CD4-positive, alpha-beta T cell (primary cell): Measurements from ENCODE around the gene ELMO1. TPM values are rescaled to one million over a fixed set of nuclear protein-coding genes. Genes with fewer than 3 reads are reported as not detected.
A peak's percentile ranks its signal among the peaks of the same experiment; 100 is the strongest.

Experiments
- ATAC-seq: fragments of 200-7000 bp; cut with Tn5 transposase; one replicate; pipeline ENCODE4 v1.10.0; 2022; ENCODE audit warnings: mild to moderate bottlenecking; ENCODE audit not compliant: poor library complexity
- CTCF ChIA-PET: fragments of 350-600 bp; sonication (Branson Sonifier 250); formaldehyde crosslinking; loops from one replicate; lab custom pipeline; 2021; ENCODE audit warnings: antibody characterized with exemption, inconsistent platforms; lab: Charles Lee
- POLR2A ChIA-PET: fragments of 350-600 bp; sonication (Branson Sonifier 250); formaldehyde crosslinking; loops from one replicate; lab custom pipeline; 2021; ENCODE audit warnings: antibody characterized with exemption, inconsistent platforms; lab: Charles Lee
- DNase-seq, 14 experiments: peaks; one replicate each; pipeline ENCODE4 v3.0.0-alpha.2; 2013 to 2020; ENCODE audit warnings: mixed read lengths in 2 of 14
- H3K27ac ChIP-seq, 2 donors: one replicate each; pipeline versions ENCODE4 v1.5.1 to v1.7.0; 2013; ENCODE audit warnings: low read length in 2 of 2, low read depth in 1 of 2, mild to moderate bottlenecking in 1 of 2
- H3K27me3 ChIP-seq, 2 experiments: 1 replicate in 1 of 2; 2 replicates in 1 of 2; pipeline versions ENCODE4 v1.6.1 to v1.7.0; 2013; ENCODE audit warnings: low read length in 2 of 2, control low read depth in 1 of 2, mild to moderate bottlenecking in 1 of 2, moderate library complexity in 1 of 2; ENCODE audit not compliant: insufficient read depth in 2 of 2, control insufficient read depth in 1 of 2
- H3K36me3 ChIP-seq: one replicate; pipeline ENCODE4 v1.6.1; 2013; ENCODE audit warnings: low read length, control low read depth; ENCODE audit not compliant: insufficient read depth
- H3K4me1 ChIP-seq: one replicate; pipeline ENCODE4 v1.6.1; 2013; ENCODE audit warnings: low read length, control low read depth; ENCODE audit not compliant: insufficient read depth
- H3K4me3 ChIP-seq: one replicate; pipeline ENCODE4 v1.5.1; 2013; ENCODE audit warnings: mild to moderate bottlenecking, low read length, moderate library complexity
- H3K9me3 ChIP-seq, 2 experiments: 1 replicate in 1 of 2; 2 replicates in 1 of 2; pipeline versions ENCODE4 v1.6.1 to v1.7.0; 2013; ENCODE audit warnings: low read length in 2 of 2, mild to moderate bottlenecking in 2 of 2, control low read depth in 1 of 2, moderate library complexity in 1 of 2; ENCODE audit not compliant: control insufficient read depth in 1 of 2, insufficient read depth in 1 of 2
- H3K27ac Mint-ChIP-seq: one replicate; pipeline ENCODE4 v1.8.0; 2020; ENCODE audit warnings: mixed read lengths
- H3K27me3 Mint-ChIP-seq: one replicate; pipeline ENCODE4 v1.8.0; 2021; ENCODE audit warnings: mixed read lengths
- H3K36me3 Mint-ChIP-seq: one replicate; pipeline ENCODE4 v1.8.0; 2021; ENCODE audit warnings: low read depth, mixed read lengths
- H3K4me1 Mint-ChIP-seq: one replicate; pipeline ENCODE4 v1.8.0; 2021; ENCODE audit warnings: low read depth, mixed read lengths
- H3K4me3 Mint-ChIP-seq: one replicate; pipeline ENCODE4 v1.8.0; 2020; ENCODE audit warnings: mild to moderate bottlenecking, mixed read lengths
- H3K9me3 Mint-ChIP-seq: one replicate; pipeline ENCODE4 v1.8.0; 2020; ENCODE audit warnings: mixed read lengths
- intact Hi-C, 2 experiments: fragments of 100-400 bp; cut with DNase I in 1 of 2; cut with micrococcal nuclease in 1 of 2; formaldehyde crosslinking; loops; one replicate each; pipeline versions ENCODE4 v1.15.1 to v1.9.0; 2023 to 2025; cut with DNase I, micrococcal nuclease
- total RNA-seq, 174 experiments: library from RNA in 2 of 174; stranded (reverse) in 2 of 174; gene quantifications; one replicate each; pipeline ENCODE4 v1.2.3 and lab custom pipeline; 2021 to 2026
- TF ChIP-seq, protein P1 (sequence below): fragments of 200-600 bp; IDR thresholded peaks from one replicate; pipeline ENCODE4 v1.8.0; 2022; ENCODE audit warnings: antibody characterized with exemption, mild to moderate bottlenecking

ELMO1 gene
- total RNA-seq, 2 experiments from 2014 or later, result 117 to 120 TPM

DNA sequence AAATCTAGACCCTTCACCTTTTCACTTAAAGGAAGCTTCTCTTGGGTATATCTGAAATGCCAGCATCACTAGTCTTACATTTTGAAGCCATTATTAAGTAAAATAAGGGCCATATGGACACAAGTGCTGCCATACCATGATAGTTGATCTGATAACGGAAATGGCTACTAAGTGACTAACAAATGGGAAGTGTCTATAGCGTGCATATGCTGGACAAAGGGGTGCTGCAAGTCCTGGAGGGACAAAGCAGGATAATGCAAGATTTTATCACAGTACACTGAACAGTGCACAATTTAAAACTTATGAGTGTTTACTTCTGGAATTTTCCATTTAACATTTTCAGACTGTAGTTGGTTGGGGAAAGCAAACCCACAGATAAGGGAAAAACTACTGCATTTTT is 117.9 kb downstream of the ELMO1 start:
- Mint-ChIP-seq H3K4me1 (peaks cover 69% of the 10 kb centered on the region), H3K27ac (peak overlapping the region; percentile 28), H3K36me3 (peaks cover 97% of the 10 kb centered on the region), H3K27me3 (no peaks in the 10 kb centered on the region), H3K4me3 (no peak overlapping the region), H3K9me3 (no peaks in the 10 kb centered on the region)
- Histone ChIP-seq H3K27me3 (no peaks in the 10 kb centered on the region), H3K4me3 (no peak overlapping the region), H3K36me3 (peaks cover 19% of the 10 kb centered on the region), H3K4me1 (peaks cover 10% of the 10 kb centered on the region), H3K9me3 (no peaks in the 10 kb centered on the region), H3K27ac (no peak overlapping the region)
- no peak for ATAC-seq
- ChIA-PET CTCF (no interaction called here), POLR2A (no interaction called here)
- intact Hi-C loops, result no loop called here
- DNase-seq, result no peak
- TF ChIP-seq, protein P1, sequence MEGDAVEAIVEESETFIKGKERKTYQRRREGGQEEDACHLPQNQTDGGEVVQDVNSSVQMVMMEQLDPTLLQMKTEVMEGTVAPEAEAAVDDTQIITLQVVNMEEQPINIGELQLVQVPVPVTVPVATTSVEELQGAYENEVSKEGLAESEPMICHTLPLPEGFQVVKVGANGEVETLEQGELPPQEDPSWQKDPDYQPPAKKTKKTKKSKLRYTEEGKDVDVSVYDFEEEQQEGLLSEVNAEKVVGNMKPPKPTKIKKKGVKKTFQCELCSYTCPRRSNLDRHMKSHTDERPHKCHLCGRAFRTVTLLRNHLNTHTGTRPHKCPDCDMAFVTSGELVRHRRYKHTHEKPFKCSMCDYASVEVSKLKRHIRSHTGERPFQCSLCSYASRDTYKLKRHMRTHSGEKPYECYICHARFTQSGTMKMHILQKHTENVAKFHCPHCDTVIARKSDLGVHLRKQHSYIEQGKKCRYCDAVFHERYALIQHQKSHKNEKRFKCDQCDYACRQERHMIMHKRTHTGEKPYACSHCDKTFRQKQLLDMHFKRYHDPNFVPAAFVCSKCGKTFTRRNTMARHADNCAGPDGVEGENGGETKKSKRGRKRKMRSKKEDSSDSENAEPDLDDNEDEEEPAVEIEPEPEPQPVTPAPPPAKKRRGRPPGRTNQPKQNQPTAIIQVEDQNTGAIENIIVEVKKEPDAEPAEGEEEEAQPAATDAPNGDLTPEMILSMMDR, result no peak

DNA sequence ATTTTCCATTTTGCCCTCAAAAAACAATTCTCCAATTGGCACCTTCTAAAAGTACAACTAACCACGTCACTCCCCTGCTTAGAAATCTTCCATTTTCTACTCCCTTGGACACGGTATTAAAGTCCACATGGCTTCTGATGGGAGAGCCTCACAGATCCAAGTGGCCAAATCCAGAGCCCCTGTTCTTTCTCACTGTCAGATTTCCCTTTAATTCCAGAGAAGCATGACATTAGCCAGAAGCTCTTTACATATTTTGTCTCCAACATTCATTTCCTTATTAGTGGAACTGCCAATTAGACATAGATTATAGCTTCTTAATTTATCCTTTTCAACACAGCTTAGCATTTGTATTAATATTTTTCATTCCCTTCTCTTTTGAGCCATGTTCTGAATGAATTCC is 118.7 kb downstream of the ELMO1 start:
- H3K4me1 Mint-ChIP-seq, result peaks cover 63% of the 10 kb centered on the region
- H3K36me3 Mint-ChIP-seq, result peaks cover 97% of the 10 kb centered on the region

DNA sequence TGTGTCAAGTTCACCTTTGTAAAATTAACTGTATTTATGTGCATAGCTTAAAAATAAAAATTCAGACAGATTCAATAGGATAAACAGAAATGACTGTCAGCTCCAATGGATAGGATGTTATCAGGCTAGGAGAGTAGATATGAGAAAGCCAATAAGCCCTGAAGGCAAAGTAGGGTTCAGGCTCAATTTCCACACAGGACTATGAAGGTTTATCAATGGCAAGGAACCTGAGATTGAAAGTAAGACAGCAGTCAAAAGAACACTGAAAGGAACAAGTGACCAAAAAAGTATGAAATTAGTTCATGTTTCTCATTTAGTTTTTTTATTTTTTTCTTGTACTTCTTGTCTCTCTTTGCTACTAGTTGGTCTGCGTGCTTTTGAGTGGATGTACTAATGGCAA is 121.4 kb downstream of the ELMO1 start:
- H3K4me1 Mint-ChIP-seq, result peaks cover 41% of the 10 kb centered on the region
- DNase-seq, result no peak
- peak overlapping the region; percentile 53 for H3K27ac Mint-ChIP-seq
- no peaks in the 10 kb centered on the region for H3K9me3 Mint-ChIP-seq
- intact Hi-C loops, result no loop called here
- H3K36me3 ChIP-seq, result peaks cover 31% of the 10 kb centered on the region
- no peak for ATAC-seq
- no peaks in the 10 kb centered on the region for H3K27me3 ChIP-seq
- no peaks in the 10 kb centered on the region for H3K27me3 Mint-ChIP-seq
- no peaks in the 10 kb centered on the region for H3K9me3 ChIP-seq
- no peak overlapping the region for H3K4me3 Mint-ChIP-seq
- no peak overlapping the region for H3K27ac ChIP-seq
- H3K4me3 ChIP-seq, result no peak overlapping the region
- POLR2A ChIA-PET, result no interaction called here
- H3K4me1 ChIP-seq, result peaks cover 1% of the 10 kb centered on the region
- TF ChIP-seq, protein P1, result no peak
- CTCF ChIA-PET, result no interaction called here
- peaks cover 83% of the 10 kb centered on the region for H3K36me3 Mint-ChIP-seq

More for the DNA sequence above, 118.7 kb downstream of the ELMO1 start:
- H3K27me3 ChIP-seq, result no peaks in the 10 kb centered on the region
- no peaks in the 10 kb centered on the region for H3K9me3 ChIP-seq
- Mint-ChIP-seq H3K4me3 (no peak overlapping the region), H3K9me3 (no peaks in the 10 kb centered on the region), H3K27me3 (no peaks in the 10 kb centered on the region), H3K27ac (peak overlapping the region; percentile 28)
- H3K36me3 ChIP-seq, result peaks cover 22% of the 10 kb centered on the region
- DNase-seq (no peak), ATAC-seq (no peak)
- POLR2A ChIA-PET, result interaction anchor here (0.6 kb wide), 1 partner anchor 29 kb away, joined by 5 read pairs; no protein-coding TSS in a partner anchor
- TF ChIP-seq, protein P1, result no peak
- no peak overlapping the region for H3K4me3 ChIP-seq
- no peak overlapping the region for H3K27ac ChIP-seq
- CTCF ChIA-PET, result no interaction called here
- peaks cover 6% of the 10 kb centered on the region for H3K4me1 ChIP-seq
- intact Hi-C loops, result no loop called here
